ENCODE measurements around the gene RACK1.

DNA sequence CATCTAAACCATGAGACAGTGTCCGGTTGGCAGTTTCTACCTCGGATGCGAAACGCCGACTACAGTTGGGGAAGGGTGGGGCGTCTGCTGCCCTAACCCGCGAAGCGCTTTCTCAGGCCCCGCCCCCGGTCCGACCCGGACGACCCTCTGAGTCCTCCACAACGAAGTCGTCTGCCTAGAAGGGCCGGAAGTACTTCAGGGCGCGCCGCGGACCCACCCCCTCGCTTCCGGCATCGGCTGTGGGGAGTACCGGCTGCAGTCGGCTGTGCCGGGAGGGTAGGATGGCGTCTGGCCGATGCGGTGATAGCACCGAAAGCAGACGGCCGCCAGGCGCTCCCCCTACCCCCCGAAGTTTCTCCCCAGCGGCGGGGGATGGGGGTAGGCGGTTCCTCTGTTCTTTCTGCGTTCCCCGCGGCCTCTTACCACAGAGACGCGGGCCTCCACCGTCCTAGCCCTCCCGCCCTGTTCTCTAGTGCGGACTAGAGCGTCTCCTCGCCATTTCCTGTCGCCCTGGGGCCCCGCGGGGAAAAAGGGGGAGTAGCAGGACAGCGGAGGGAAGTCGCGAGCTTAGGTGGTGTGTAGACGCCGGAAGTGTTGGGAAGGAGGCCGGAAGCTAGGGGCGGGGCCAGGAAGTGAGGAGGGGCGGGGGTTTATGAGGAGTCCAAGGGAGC lies 20.5 kb downstream of the RACK1 start, which contains the start of gene TRIM41:
- TF ChIP-seq CTCF (IDR thresholded peaks at IDR 0.05; ENCODE audit: control extremely low read depth in 1 of 3, insufficient read depth in 1 of 3, low read depth in 1 of 3, low read length in 3 of 3), result peak in 1 of 3 experiments; percentile 5; a peak in 1 of 4 replicates
- no peak for TF ChIP-seq JUN (IDR thresholded peaks at IDR 0.05; ENCODE audit: low read depth, low read length)
- TF ChIP-seq, protein P1, sequence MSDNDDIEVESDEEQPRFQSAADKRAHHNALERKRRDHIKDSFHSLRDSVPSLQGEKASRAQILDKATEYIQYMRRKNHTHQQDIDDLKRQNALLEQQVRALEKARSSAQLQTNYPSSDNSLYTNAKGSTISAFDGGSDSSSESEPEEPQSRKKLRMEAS (IDR thresholded peaks at IDR 0.05), result peak; percentile 40; the same call in 1 of the 2 replicates
- no peak for TF ChIP-seq NRF1 (IDR thresholded peaks at IDR 0.05; ENCODE audit: low read depth, low read length)
- peak; percentile 88 for TF ChIP-seq TAF1 (IDR thresholded peaks at IDR 0.05; ENCODE audit: low read depth, low read length)
- peak; percentile 83 for TF ChIP-seq SIRT6 (IDR thresholded peaks at IDR 0.05; ENCODE audit: low read length)
- TF ChIP-seq CEBPB (IDR thresholded peaks at IDR 0.05; ENCODE audit: low read depth, low read length), result no peak
- TF ChIP-seq CHD2 (IDR thresholded peaks at IDR 0.05; ENCODE audit: low read length), result no peak
- no peak for TF ChIP-seq BCL11A (IDR thresholded peaks at IDR 0.05; ENCODE audit: low read depth in 2 of 2, low read length in 2 of 2)
- peak; percentile 37 for TF ChIP-seq CTBP2 (IDR thresholded peaks at IDR 0.05; ENCODE audit: borderline replicate concordance, insufficient read depth, insufficient read length, low read length)
- TF ChIP-seq KDM1A (IDR thresholded peaks at IDR 0.05; ENCODE audit: borderline replicate concordance, low read length), result no peak
- no peak for TF ChIP-seq EP300 (IDR thresholded peaks at IDR 0.05; ENCODE audit: borderline replicate concordance in 1 of 2, low read depth in 2 of 2, low read length in 2 of 2)
- TF ChIP-seq POLR2A (IDR thresholded peaks at IDR 0.05; ENCODE audit: control extremely low read depth in 1 of 2, low read depth in 2 of 2, low read length in 2 of 2), result peak in 1 of 2 experiments; percentile 88; a peak in 2 of 3 replicates
